OCI-LY3 (cell line): Measurements from ENCODE around the gene AFF1.

Experiments
- H2AFZ ChIP-seq: fragments of 200-600, 300-600 bp; shearing (Covaris generic); 2 replicates; pipeline ENCODE4 v1.6.0; 2014; ENCODE audit warnings: antibody characterized with exemption, low read depth, low read length
- H3K27ac ChIP-seq: fragments of 200-600, 300-600 bp; sonication (generic); 2 replicates; pipeline ENCODE4 v1.5.1; 2014; ENCODE audit warnings: mild to moderate bottlenecking, low read length, moderate library complexity, mixed read lengths
- H3K27me3 ChIP-seq: fragments of 200-600, 300-600 bp; sonication (generic); 2 replicates; pipeline ENCODE4 v1.6.1; 2014; ENCODE audit warnings: low read depth, low read length, mixed read lengths
- H3K36me3 ChIP-seq: fragments of 200-600, 300-600 bp; sonication (generic); replicated peaks from 2 replicates; pipeline ENCODE3; 2014; ENCODE audit warnings: low read depth, low read length, mixed read lengths
- H3K4me1 ChIP-seq: fragments of 300-600, 200-600 bp; sonication (generic); 2 replicates; pipeline ENCODE4 v1.6.1; 2014; ENCODE audit warnings: low read length, mixed read lengths
- H3K4me2 ChIP-seq: fragments of 200-600, 300-600 bp; sonication (generic); 2 replicates; pipeline ENCODE4 v1.6.1; 2014; ENCODE audit warnings: low read length, mixed read lengths
- H3K4me3 ChIP-seq: fragments of 300-600, 200-600 bp; sonication (generic); 2 replicates; pipeline ENCODE4 v1.5.1; 2014; ENCODE audit warnings: antibody characterized with exemption, mild to moderate bottlenecking, low read length, moderate library complexity
- H3K79me2 ChIP-seq: fragments of 300-600, 200-600 bp; shearing (Covaris generic); 2 replicates; pipeline ENCODE4 v1.6.1; 2014; ENCODE audit warnings: mild to moderate bottlenecking, low read length, mixed read lengths
- H3K9ac ChIP-seq: fragments of 300-600, 200-600 bp; shearing (Covaris generic); 2 replicates; pipeline ENCODE4 v1.6.0; 2014; ENCODE audit warnings: mild to moderate bottlenecking, low read length, moderate library complexity
- H3K9me3 ChIP-seq: fragments of 200-600, 300-600 bp; shearing (Covaris generic); 2 replicates; pipeline ENCODE4 v1.6.1; 2014; ENCODE audit warnings: low read length, mixed read lengths; ENCODE audit not compliant: insufficient read depth
- H4K20me1 ChIP-seq: fragments of 200-600, 300-600 bp; sonication (generic); 2 replicates; pipeline ENCODE4 v1.6.1; 2016; ENCODE audit warnings: low read length, mixed read lengths; ENCODE audit not compliant: insufficient read depth
- CTCF ChIP-seq: fragments of 200-600, 300-600 bp; sonication (generic); IDR thresholded peaks from 2 replicates; pipeline ENCODE4 v1.5.1; 2014; ENCODE audit warnings: antibody characterized with exemption, low read length, low read depth
- EZH2phosphoT487 ChIP-seq: fragments of 200-600 bp; shearing (Covaris generic); IDR thresholded peaks from 2 replicates; pipeline ENCODE4 v1.6.1; 2018; ENCODE audit warnings: antibody characterized with exemption, mixed run types, low read depth

The AFF1 gene

GRCh38 chr4:87132035-87132434 is 197.2 kb downstream of the AFF1 start:
- H2AFZ ChIP-seq = no peak overlapping the region
- H3K4me3 ChIP-seq = no peak overlapping the region
- H3K36me3 ChIP-seq = peaks cover 68% of the 10 kb centered on the region
- H4K20me1 ChIP-seq = no peaks in the 10 kb centered on the region
- peaks cover 11% of the 10 kb centered on the region for H3K4me1 ChIP-seq
- H3K79me2 ChIP-seq = no peaks in the 10 kb centered on the region
- no peaks in the 10 kb centered on the region for H3K27me3 ChIP-seq
- H3K4me2 ChIP-seq = 0 out of 2 replicates have a peak overlapping the region, but pooled peaks have one; percentile 21
- H3K9ac ChIP-seq = no peak overlapping the region
- H3K27ac ChIP-seq = no peak overlapping the region
- H3K9me3 ChIP-seq = no peaks in the 10 kb centered on the region
- no peak for TF ChIP-seq EZH2phosphoT487
- TF ChIP-seq CTCF = no peak

- TF ChIP-seq CTCF = no peak
- no peak for TF ChIP-seq EZH2phosphoT487
- no peaks in the 10 kb centered on the region for H3K27me3 ChIP-seq
These were observed 198.4 kb downstream of the AFF1 start for GRCh38 chr4:87133183-87133582.

GRCh38 chr4:87134122-87134521 is 199.3 kb downstream of the AFF1 start:
- H3K36me3 ChIP-seq = peaks cover 57% of the 10 kb centered on the region
- no peak overlapping the region for H2AFZ ChIP-seq
- no peaks in the 10 kb centered on the region for H4K20me1 ChIP-seq
- H3K9ac ChIP-seq = no peak overlapping the region
- H3K4me2 ChIP-seq = no peak overlapping the region
- no peaks in the 10 kb centered on the region for H3K79me2 ChIP-seq
- no peak overlapping the region for H3K27ac ChIP-seq
- H3K4me3 ChIP-seq = no peak overlapping the region
- H3K4me1 ChIP-seq = peaks cover 11% of the 10 kb centered on the region
- TF ChIP-seq CTCF = no peak
- TF ChIP-seq EZH2phosphoT487 = no peak
- H3K9me3 ChIP-seq = no peaks in the 10 kb centered on the region
- H3K27me3 ChIP-seq = no peaks in the 10 kb centered on the region

More at GRCh38 chr4:87133183-87133582, 198.4 kb downstream of the AFF1 start:
- H3K9ac ChIP-seq = no peak overlapping the region
- H3K79me2 ChIP-seq = no peaks in the 10 kb centered on the region
- no peak overlapping the region for H3K4me3 ChIP-seq
- peaks cover 11% of the 10 kb centered on the region for H3K4me1 ChIP-seq
- H2AFZ ChIP-seq = no peak overlapping the region
- peaks cover 60% of the 10 kb centered on the region for H3K36me3 ChIP-seq
- H3K4me2 ChIP-seq = no peak overlapping the region
- no peak overlapping the region for H3K27ac ChIP-seq
- H3K9me3 ChIP-seq = no peaks in the 10 kb centered on the region
- no peaks in the 10 kb centered on the region for H4K20me1 ChIP-seq

GRCh38 chr4:87141428-87141827 is 206.6 kb downstream of the AFF1 start:
- no peak for TF ChIP-seq EZH2phosphoT487
- TF ChIP-seq CTCF = no peak
- H3K4me3 ChIP-seq = no peak overlapping the region
- no peaks in the 10 kb centered on the region for H3K79me2 ChIP-seq
- no peak overlapping the region for H3K9ac ChIP-seq
- H3K27ac ChIP-seq = no peak overlapping the region
- H3K9me3 ChIP-seq = no peaks in the 10 kb centered on the region
- H3K27me3 ChIP-seq = no peaks in the 10 kb centered on the region
- no peak overlapping the region for H2AFZ ChIP-seq
- no peak overlapping the region for H3K4me2 ChIP-seq
- H3K36me3 ChIP-seq = peaks cover 18% of the 10 kb centered on the region
- H4K20me1 ChIP-seq = no peaks in the 10 kb centered on the region
- no peaks in the 10 kb centered on the region for H3K4me1 ChIP-seq
